Measurements from ENCODE around the gene RGS12.

Gene RGS12, protein sequence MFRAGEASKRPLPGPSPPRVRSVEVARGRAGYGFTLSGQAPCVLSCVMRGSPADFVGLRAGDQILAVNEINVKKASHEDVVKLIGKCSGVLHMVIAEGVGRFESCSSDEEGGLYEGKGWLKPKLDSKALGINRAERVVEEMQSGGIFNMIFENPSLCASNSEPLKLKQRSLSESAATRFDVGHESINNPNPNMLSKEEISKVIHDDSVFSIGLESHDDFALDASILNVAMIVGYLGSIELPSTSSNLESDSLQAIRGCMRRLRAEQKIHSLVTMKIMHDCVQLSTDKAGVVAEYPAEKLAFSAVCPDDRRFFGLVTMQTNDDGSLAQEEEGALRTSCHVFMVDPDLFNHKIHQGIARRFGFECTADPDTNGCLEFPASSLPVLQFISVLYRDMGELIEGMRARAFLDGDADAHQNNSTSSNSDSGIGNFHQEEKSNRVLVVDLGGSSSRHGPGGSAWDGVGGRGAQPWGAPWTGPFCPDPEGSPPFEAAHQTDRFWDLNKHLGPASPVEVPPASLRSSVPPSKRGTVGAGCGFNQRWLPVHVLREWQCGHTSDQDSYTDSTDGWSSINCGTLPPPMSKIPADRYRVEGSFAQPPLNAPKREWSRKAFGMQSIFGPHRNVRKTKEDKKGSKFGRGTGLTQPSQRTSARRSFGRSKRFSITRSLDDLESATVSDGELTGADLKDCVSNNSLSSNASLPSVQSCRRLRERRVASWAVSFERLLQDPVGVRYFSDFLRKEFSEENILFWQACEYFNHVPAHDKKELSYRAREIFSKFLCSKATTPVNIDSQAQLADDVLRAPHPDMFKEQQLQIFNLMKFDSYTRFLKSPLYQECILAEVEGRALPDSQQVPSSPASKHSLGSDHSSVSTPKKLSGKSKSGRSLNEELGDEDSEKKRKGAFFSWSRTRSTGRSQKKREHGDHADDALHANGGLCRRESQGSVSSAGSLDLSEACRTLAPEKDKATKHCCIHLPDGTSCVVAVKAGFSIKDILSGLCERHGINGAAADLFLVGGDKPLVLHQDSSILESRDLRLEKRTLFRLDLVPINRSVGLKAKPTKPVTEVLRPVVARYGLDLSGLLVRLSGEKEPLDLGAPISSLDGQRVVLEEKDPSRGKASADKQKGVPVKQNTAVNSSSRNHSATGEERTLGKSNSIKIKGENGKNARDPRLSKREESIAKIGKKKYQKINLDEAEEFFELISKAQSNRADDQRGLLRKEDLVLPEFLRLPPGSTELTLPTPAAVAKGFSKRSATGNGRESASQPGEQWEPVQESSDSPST (N-terminal part only)

GRCh38 chr4:3292571-3293400 is at the start of gene RGS12:
TSS of gene RGS12 (plus strand) at chr4:3293021. CDS start at chr4:3316171, 23,150 bp downstream.
- DNase-seq (ENCODE audit: low read depth in 2 of 2), result peak; percentile 78 to 92

GRCh38 chr4:3243136-3243780 is 49.6 kb upstream of the RGS12 start:
- DNase-seq (ENCODE audit: low read depth in 2 of 2), result no peak

DNA sequence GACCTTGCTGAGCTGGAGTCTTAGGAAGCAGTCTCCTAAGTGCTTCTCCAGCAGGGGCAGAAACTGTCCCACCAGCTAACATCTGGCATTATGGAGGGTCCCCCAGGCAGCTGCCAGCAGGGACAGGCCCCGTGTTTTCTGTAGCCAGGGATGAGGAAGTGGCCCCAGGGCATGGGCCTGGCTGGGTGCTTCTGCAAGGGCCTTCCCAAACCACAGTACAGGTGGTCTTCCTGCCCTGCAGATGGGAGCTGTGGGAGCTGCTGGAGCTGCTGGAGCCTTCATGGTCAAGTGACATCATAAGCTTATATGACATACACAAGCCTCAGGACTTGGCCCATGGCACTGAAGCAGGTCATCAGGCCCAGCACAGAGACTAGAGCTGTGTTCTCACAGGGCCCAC is 48.8 kb upstream of the RGS12 start:
- DNase-seq (ENCODE audit: low read depth in 2 of 2), result no peak

DNA sequence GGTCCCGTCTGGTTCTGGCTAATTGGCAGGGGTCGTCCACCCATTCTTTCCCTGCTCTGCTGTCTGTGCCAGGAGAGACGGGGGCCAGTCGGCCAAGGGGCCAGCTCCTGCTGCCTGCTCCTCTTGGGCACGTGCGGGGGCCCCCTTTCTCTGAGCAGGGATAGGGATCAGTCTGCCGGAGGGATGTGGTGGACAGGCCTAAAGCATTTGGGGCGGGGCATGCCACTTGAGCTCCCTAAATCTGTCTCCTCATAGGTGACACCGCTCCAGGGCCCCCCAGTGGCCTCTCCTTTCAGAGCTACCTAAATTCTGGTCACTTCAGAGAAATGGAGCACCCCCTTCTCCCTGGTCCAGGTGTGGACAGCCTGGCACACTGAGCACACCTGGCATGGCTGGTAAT is 48.1 kb upstream of the RGS12 start:
- no peak for DNase-seq (ENCODE audit: low read depth in 2 of 2)

DNA sequence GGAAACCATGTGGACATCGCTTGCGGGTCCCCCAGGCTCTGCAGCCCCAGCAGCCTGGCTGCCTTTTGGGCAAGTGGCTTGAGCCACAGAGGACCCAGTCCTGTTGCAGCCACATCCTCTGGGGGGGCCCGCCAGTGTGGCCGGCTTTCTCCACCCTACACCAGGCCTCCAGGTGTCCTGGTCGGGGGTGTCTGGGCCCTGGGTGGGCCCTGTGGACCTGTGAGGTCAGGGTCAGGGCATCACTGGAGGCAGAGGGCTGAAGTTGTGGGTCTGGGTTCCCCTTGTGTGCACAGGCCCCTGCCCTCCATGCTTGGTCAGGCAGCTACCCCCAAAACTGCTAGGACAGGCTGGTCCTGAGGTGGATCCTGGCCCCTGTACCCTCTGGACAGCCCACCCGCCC is 47.1 kb upstream of the RGS12 start:
- DNase-seq (ENCODE audit: low read depth in 2 of 2), result no peak

DNA sequence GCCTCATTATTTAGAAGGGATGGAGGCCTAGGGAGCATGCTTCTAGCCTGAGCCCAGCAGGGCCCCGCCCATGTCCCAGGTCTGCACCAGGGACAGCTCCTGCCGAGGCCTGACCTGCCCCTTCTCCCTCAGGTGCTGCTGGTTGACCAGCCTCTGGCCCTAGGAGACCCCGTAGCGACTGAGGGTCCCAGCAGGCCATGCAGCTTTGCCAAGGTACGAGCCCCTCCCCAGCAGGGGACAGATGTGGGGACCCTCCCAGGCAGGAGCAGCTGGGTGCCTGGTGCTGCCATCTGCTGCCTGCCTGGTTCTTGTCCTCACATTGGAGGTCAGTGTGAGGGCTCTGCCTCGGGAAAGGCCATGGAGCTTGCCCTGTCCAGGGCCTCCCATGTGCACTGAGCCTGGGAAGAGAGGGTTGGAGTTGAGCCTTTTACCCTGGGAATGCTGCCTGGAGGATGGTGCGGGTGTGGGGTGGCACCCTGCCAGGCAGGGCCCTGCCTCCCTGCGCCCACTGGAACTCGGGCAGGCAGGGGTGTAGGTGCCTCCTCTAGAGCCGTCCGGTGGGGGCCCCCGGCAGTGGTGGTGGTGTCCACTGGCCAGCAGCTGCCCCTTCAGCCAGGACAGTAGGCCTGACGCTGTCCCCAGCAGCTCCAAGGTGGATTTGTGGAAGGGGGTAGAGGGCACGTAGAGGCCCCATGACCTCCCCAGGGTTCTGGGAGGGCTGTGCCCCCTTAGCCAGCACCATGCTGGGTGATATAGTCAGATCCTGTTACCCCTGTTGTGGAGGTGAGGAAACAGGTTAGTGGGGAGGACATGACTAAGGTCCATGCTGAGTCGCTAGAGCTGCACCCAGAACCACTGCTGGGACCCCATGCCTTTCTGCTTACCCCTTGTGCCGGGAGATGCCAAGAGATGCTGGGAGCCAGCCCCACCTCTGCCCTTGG is 46.1 kb upstream of the RGS12 start:
- no peak for DNase-seq (ENCODE audit: low read depth in 2 of 2)

- DNase-seq (ENCODE audit: low read depth in 2 of 2), result no peak
Measured at GRCh38 chr4:3247399-3248177, 45.2 kb upstream of the RGS12 start.

DNA sequence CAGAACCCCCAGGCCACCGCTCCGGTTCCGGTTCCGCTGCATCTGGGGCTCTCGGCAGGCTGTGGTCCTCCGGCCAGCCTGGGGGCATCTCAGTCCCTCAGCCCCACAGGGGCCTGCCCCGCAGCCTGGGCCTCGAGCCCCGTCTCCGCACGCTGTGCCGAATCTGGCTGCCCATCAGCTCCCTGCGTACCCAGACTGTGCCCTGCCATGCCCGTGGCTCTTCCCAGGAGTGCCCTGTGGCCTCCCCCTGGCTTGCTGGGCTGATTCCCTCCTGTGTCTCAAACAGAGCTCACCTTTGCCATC is 44.7 kb upstream of the RGS12 start:
- DNase-seq (ENCODE audit: low read depth in 2 of 2), result no peak

DNA sequence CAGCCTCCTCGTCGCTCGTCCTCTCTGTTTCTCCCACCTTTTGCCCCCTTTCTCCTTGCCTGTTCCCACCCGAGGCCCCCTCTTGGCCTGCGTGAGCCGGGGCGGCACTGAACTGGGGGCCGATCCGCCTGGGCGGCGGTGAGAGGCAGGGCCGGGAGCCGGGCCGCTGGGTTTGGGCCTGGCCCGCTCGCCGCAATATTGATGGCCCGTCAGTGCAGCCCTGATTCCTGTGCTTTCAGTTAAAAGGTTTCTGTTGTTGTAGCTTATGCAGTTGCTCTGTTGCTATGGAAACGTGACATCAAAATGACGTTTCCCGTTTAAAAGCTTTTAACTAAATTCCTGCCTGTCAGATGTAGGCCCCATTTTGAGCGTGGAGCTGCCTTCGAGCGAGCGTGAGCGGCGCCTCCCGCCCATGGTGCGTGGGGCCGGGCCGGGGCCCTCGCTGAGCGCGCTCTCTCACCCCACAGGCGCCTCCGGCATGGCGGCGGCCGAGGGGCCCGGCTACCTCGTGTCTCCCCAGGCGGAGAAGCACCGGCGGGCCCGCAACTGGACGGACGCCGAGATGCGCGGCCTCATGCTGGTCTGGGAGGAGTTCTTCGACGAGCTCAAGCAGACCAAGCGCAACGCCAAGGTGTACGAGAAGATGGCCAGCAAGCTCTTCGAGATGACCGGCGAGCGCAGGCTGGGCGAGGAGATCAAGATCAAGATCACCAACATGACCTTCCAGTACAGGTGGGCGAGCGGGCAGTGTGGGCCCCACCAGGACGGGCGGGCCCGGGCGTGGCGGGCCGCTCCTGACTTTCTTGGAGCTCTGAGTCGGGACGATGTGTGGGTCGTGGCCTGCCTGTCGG is 43.8 kb upstream of the RGS12 start, which contains the start of gene MSANTD1:
Gene MSANTD1 (plus strand): TSS at position 349 of the 851 bp plus-strand sequence. CDS start 64 bp downstream, at position 413.
- no peak for DNase-seq (ENCODE audit: low read depth in 2 of 2)

- no peak for DNase-seq (ENCODE audit: low read depth in 2 of 2)
Measured at GRCh38 chr4:3249711-3250437, 42.9 kb upstream of the RGS12 start.

DNA sequence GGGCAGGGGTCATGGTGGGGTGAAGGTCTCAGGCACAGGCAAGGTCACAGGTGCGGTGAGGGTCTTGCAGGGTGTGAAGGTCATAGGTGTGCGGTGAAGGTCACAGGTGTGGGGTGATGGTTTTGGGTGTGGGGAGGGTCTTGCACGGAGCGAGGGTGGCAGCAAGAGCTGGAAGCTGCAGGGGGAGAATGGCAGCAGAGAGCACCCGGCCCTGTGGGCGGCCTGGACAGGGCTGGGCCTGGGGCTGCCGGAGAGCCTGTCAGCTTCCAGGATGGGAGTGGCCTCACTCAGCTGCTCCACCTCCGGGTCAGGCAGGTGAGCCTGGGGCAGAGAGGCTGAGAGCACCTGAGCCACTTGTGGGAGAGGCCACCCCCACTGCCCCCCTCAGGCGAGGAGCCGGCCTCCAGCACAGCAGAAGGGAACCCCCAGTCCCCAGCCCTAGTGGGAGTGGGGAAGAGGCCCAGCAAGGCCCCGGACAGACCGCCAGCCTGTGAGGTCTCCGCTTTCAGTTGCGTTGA is 42.3 kb upstream of the RGS12 start:
- no peak for DNase-seq (ENCODE audit: low read depth in 2 of 2)

DNA sequence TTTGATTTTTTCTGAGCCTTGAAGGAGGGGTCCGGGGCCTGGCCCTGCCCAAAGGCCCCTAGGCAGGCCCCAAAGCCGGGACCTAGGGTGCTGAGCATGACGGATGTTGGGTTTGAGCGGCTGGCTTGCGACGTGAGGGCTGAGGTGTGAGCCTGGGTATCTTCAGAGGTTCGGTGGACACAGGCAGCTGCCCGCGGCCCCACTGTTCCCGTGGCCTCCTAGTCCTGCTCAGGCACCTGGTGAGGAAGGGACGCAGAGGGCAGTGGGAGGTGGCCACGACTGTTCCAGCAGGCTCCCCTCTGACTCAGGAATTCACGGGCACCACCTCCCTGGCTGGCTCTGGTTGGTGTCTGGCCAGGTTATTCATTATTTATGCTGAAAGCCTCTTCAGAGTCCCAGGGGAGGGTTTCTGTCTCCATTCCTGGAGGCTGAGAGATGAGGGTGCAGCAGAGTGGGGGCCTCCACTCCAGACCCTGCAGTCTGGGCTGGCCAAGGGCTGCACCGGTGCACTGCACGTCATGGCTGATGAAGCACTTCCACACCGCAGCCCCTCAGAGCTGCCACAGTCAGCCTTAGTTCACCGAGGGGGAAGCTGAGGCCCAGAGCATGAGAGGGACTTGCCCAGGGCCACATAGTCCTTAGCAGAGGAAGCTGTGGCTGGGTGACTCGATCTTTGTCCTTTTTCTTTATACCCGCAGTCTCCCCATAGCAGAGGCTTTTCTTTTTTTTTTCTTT is 41.7 kb upstream of the RGS12 start:
- no peak for DNase-seq (ENCODE audit: low read depth in 2 of 2)

- no peak for DNase-seq (ENCODE audit: low read depth in 2 of 2)
Measured at GRCh38 chr4:3251691-3252479, 40.9 kb upstream of the RGS12 start.

DNA sequence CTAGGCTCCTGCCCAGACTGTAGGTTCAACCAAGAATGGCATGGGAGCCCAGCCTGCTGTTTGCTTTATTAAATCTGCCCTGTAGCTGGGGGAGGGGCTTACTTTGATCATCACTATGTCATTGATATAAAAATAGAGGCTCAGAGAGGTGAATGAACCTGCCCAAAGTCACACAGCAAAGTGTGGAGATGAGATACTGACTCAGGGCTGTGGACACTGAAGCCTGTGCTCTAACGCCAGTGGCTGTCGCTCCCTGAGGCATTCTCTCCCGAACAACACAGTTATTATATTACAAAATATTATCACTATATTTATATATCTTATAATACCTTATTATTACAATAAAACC is 40.4 kb upstream of the RGS12 start:
- no peak for DNase-seq (ENCODE audit: low read depth in 2 of 2)

- no peak for DNase-seq (ENCODE audit: low read depth in 2 of 2)
Measured at GRCh38 chr4:3252831-3253641, 39.8 kb upstream of the RGS12 start.
